GM12874 (cell line): ENCODE results near the gene CCNA2.

Source experiments
- CTCF ChIP-seq: IDR thresholded peaks from 2 replicates; pipeline ENCODE4 v1.5.1; 2011; ENCODE audit warnings: low read depth, mild to moderate bottlenecking, control low read depth, low read length, moderate library complexity; ENCODE audit not compliant: insufficient read depth

Gene CCNA2

GRCh38 chr4:121776610-121777401, 46.9 kb downstream of the CCNA2 start:
- TF ChIP-seq CTCF: no peak

GRCh38 chr4:121773883-121774282, 49.8 kb downstream of the CCNA2 start:
- TF ChIP-seq CTCF: no peak

- TF ChIP-seq CTCF: no peak
These were observed 51.8 kb downstream of the CCNA2 start for GRCh38 chr4:121771869-121772268.

- TF ChIP-seq CTCF: no peak
These were observed 54.3 kb downstream of the CCNA2 start for GRCh38 chr4:121769341-121769740.

GRCh38 chr4:121767166-121767565, 56.5 kb downstream of the CCNA2 start:
- no peak for TF ChIP-seq CTCF
